HG03159 (cell line): Measurements from ENCODE around the gene HILPDA.
A peak's percentile ranks its signal among the peaks of the same experiment; 100 is the strongest.
"Not testable (repeated sequence)": the region's sequence is repeated elsewhere in the genome, so short reads cannot be mapped to it uniquely, and the experiment has no call there.

Source experiments
- ATAC-seq: cut with Tn5 transposase; IDR thresholded peaks from one replicate; pipeline ENCODE4 v1.9.1; 2021; ENCODE audit warnings: mild to moderate bottlenecking, moderate library complexity; ENCODE audit not compliant: unreplicated experiment

The HILPDA gene

GRCh38 chr7:128459394-128459878 lies 3.8 kb downstream of the HILPDA start:
- ATAC-seq: peak; percentile 52

- ATAC-seq: no peak
Observed at GRCh38 chr7:128462460-128462859, 6.8 kb downstream of the HILPDA start.

- ATAC-seq: not testable (repeated sequence)
Observed at GRCh38 chr7:128463345-128463744, 7.7 kb downstream of the HILPDA start.

- ATAC-seq: not testable (repeated sequence)
Observed at GRCh38 chr7:128463933-128464332, 8.3 kb downstream of the HILPDA start.

GRCh38 chr7:128466871-128467270 lies 11.2 kb downstream of the HILPDA start:
- not testable (repeated sequence) for ATAC-seq

GRCh38 chr7:128476402-128477335 lies 21.0 kb downstream of the HILPDA start, which contains the start of gene METTL2B:
Gene METTL2B (plus strand): TSS chr7:128476748. CDS start chr7:128476766, 18 bp downstream.
- peak; percentile 94 for ATAC-seq

GRCh38 chr7:128477336-128477690 lies 21.6 kb downstream of the HILPDA start:
- ATAC-seq: not testable (repeated sequence)

GRCh38 chr7:128479082-128479481 lies 23.4 kb downstream of the HILPDA start:
- not testable (repeated sequence) for ATAC-seq

- not testable (repeated sequence) for ATAC-seq
Observed at GRCh38 chr7:128488134-128488533, 32.5 kb downstream of the HILPDA start.

- ATAC-seq: no peak
Observed at GRCh38 chr7:128497405-128497804, 41.7 kb downstream of the HILPDA start.

GRCh38 chr7:128505416-128505815 lies 49.7 kb downstream of the HILPDA start:
- not testable (repeated sequence) for ATAC-seq

- peak; percentile 63 for ATAC-seq
Observed at GRCh38 chr7:128506819-128507218, 51.1 kb downstream of the HILPDA start.

GRCh38 chr7:128507321-128507993 lies 51.8 kb downstream of the HILPDA start:
- peak; percentile 51 for ATAC-seq
